HCT116 (cell line): ENCODE data around the gene SERGEF. TPM values are rescaled to one million over a fixed set of nuclear protein-coding genes. Genes with fewer than 3 reads are reported as not detected.

Source experiments
- ATAC-seq: fragments of 200-7000 bp; cut with Tn5 transposase; 2 replicates; pipeline ENCODE4 v1.9.1; 2020; ENCODE audit warnings: mild to moderate bottlenecking, moderate library complexity
- BruUV-seq: library from RNA; stranded (reverse); fragments of 400-500 nt; replicated peaks from 2 replicates; lab custom pipeline; 2021; lab: Mats Ljungman, UMichigan
- CTCF ChIA-PET: fragments of 300-600 bp; sonication (Branson Sonifier 250); formaldehyde crosslinking; loops from one replicate; lab custom pipeline; 2021; ENCODE audit warnings: antibody characterized with exemption; lab: Charles Lee
- POLR2A ChIA-PET: fragments of 300-600, 350-600 bp; sonication (Branson Sonifier 250); formaldehyde crosslinking; loops from one replicate; lab custom pipeline; 2021; ENCODE audit warnings: antibody characterized with exemption; lab: Charles Lee
- RAD21 ChIA-PET, 2 experiments: fragments of 300-600 bp; sonication (Branson Sonifier 250); formaldehyde crosslinking; loops; one replicate each; lab custom pipeline; 2023; ENCODE audit warnings: low total read pairs in 2 of 2; ENCODE audit not compliant: uncharacterized antibody in 2 of 2, unreplicated experiment in 2 of 2, low non-redundant PET in 1 of 2; lab: Charles Lee
- DNase-seq: peaks from one replicate; pipeline ENCODE4 v3.0.0-alpha.2; 2010; ENCODE audit warnings: low read depth, low spot score
- H2AFZ ChIP-seq: fragments of 200-600 bp; shearing (Covaris generic), sonication (generic); 2 replicates; pipeline ENCODE4 v1.6.1; 2017; ENCODE audit warnings: low read depth, mixed run types, mixed read lengths, antibody characterized with exemption, low read length; ENCODE audit not compliant: poor library complexity, severe bottlenecking
- H3K27ac ChIP-seq: 2 replicates; pipeline ENCODE4 v1.5.1; 2012; ENCODE audit warnings: low read depth, low read length
- H3K27me3 ChIP-seq: fragments of 200-600 bp; sonication (generic); 2 replicates; pipeline ENCODE4 v1.6.1; 2016; ENCODE audit warnings: mixed run types, low read length, mixed read lengths; ENCODE audit not compliant: insufficient read depth
- H3K36me3 ChIP-seq, 2 experiments: fragments of 200-500 bp in 1 of 2; fragments of 200-600 bp in 1 of 2; sonication (Bioruptor generic) in 1 of 2; sonication (generic) in 1 of 2; 2 replicates each; pipeline versions ENCODE4 v1.5.1 to v1.6.1; 2014 to 2016; ENCODE audit warnings: low read length in 2 of 2, inconsistent platforms in 1 of 2, mixed read lengths in 1 of 2, mixed run types in 1 of 2; ENCODE audit not compliant: insufficient read depth in 2 of 2, control insufficient read depth in 1 of 2
- H3K4me1 ChIP-seq, 2 experiments: fragments of 200-600 bp in 1 of 2; sonication (generic) in 1 of 2; 2 replicates each; pipeline versions ENCODE4 v1.5.1 to v1.6.1; 2012 to 2017; ENCODE audit warnings: low read length in 2 of 2, inconsistent platforms in 1 of 2, mild to moderate bottlenecking in 1 of 2, mixed read lengths in 1 of 2, mixed run types in 1 of 2, moderate library complexity in 1 of 2; ENCODE audit not compliant: insufficient read depth in 2 of 2, control insufficient read depth in 1 of 2
- H3K4me2 ChIP-seq: fragments of 200-600 bp; sonication (generic); 2 replicates; pipeline ENCODE4 v1.6.1; 2017; ENCODE audit warnings: mixed run types, low read length, mixed read lengths
- H3K4me3 ChIP-seq, 2 experiments: fragments of 200-600 bp in 1 of 2; sonication (generic) in 1 of 2; replicated peaks in 1 of 2; 2 replicates each; pipeline ENCODE4 v1.5.1; 2011 to 2016; ENCODE audit warnings: low read length in 2 of 2, control low read depth in 1 of 2, low read depth in 1 of 2, mild to moderate bottlenecking in 1 of 2, mixed read lengths in 1 of 2, mixed run types in 1 of 2
- H3K79me2 ChIP-seq: fragments of 200-600 bp; sonication (generic); 2 replicates; pipeline ENCODE4 v1.6.1; 2017; ENCODE audit warnings: mild to moderate bottlenecking, mixed run types, low read length, moderate library complexity, mixed read lengths; ENCODE audit not compliant: insufficient read depth
- H3K9ac ChIP-seq: fragments of 200-600 bp; sonication (generic); 2 replicates; pipeline ENCODE4 v1.6.1; 2016; ENCODE audit warnings: low read length, mixed read lengths
- H3K9me2 ChIP-seq: fragments of 200-600 bp; sonication (generic), shearing (Covaris generic); 2 replicates; pipeline ENCODE4 v1.6.1; 2017; ENCODE audit warnings: mixed run types, mild to moderate bottlenecking, moderate library complexity; ENCODE audit not compliant: insufficient read depth
- H3K9me3 ChIP-seq, 2 experiments: fragments of 200-500 bp in 1 of 2; fragments of 200-600 bp in 1 of 2; sonication (Bioruptor generic) in 1 of 2; sonication (generic) in 1 of 2; 2 replicates each; pipeline ENCODE4 v1.6.1; 2014 to 2017; ENCODE audit warnings: low read length in 2 of 2, mixed read lengths in 2 of 2, inconsistent platforms in 1 of 2, low read depth in 1 of 2, mild to moderate bottlenecking in 1 of 2, mixed run types in 1 of 2, moderate library complexity in 1 of 2; ENCODE audit not compliant: control insufficient read depth in 1 of 2, insufficient read depth in 1 of 2
- H4K20me1 ChIP-seq: fragments of 200-600 bp; sonication (generic), shearing (Covaris generic); 2 replicates; pipeline ENCODE4 v1.6.1; 2017; ENCODE audit warnings: mixed run types, mild to moderate bottlenecking, moderate library complexity; ENCODE audit not compliant: insufficient read depth
- CEBPB ChIP-seq: IDR thresholded peaks from 2 replicates; pipeline ENCODE4 v1.6.1; 2012; ENCODE audit warnings: low read depth
- CTCF ChIP-seq, 3 experiments: fragments of 200-600 bp in 1 of 3; sonication (generic) in 1 of 3; IDR thresholded peaks in 2 of 3; conservative IDR thresholded peaks in 1 of 3; 2 replicates each; pipeline ENCODE4 v1.5.1; 2012 to 2017; ENCODE audit warnings: low read depth in 2 of 3, low read length in 2 of 3, antibody characterized with exemption in 1 of 3, borderline replicate concordance in 1 of 3, control low read depth in 1 of 3, mild to moderate bottlenecking in 1 of 3, mixed read lengths in 1 of 3, mixed run types in 1 of 3, moderate library complexity in 1 of 3; ENCODE audit not compliant: insufficient read depth in 1 of 3
- EGR1 ChIP-seq: IDR thresholded peaks from 2 replicates; pipeline ENCODE4 v1.6.1; 2012; ENCODE audit warnings: low read depth
- ELF1 ChIP-seq: IDR thresholded peaks from 2 replicates; pipeline ENCODE4 v1.6.1; 2012; ENCODE audit warnings: low read depth, borderline replicate concordance
- EZH2 ChIP-seq: fragments of 200-600 bp; sonication (generic); IDR thresholded peaks from 2 replicates; pipeline ENCODE4 v1.6.1; 2017; ENCODE audit warnings: antibody characterized with exemption, mixed run types
- EZH2phosphoT487 ChIP-seq: fragments of 200-600 bp; IDR thresholded peaks from 2 replicates; pipeline ENCODE4 v1.6.1; 2018; ENCODE audit warnings: antibody characterized with exemption, borderline replicate concordance
- FOSL1 ChIP-seq: IDR thresholded peaks from 2 replicates; pipeline ENCODE4 v1.6.1; 2012; ENCODE audit warnings: low read depth
- MAX ChIP-seq: IDR thresholded peaks from 2 replicates; pipeline ENCODE4 v1.6.1; 2012
- POLR2A ChIP-seq: IDR thresholded peaks from 2 replicates; pipeline ENCODE4 v1.7.0; 2011; ENCODE audit warnings: borderline replicate concordance; ENCODE audit not compliant: insufficient read depth, insufficient read length; ENCODE audit errors: extremely low read depth
- RAD21 ChIP-seq: IDR thresholded peaks from 2 replicates; pipeline ENCODE4 v1.6.1; 2012; ENCODE audit warnings: low read depth, mild to moderate bottlenecking
- REST ChIP-seq: IDR thresholded peaks from 2 replicates; pipeline ENCODE4 v1.6.1; 2012; ENCODE audit warnings: low read depth
- SIN3A ChIP-seq: IDR thresholded peaks from 2 replicates; pipeline ENCODE4 v1.6.1; 2012; ENCODE audit warnings: low read depth
- SP1 ChIP-seq: IDR thresholded peaks from 2 replicates; pipeline ENCODE4 v1.6.1; 2012; ENCODE audit warnings: low read depth
- SRF ChIP-seq: IDR thresholded peaks from 2 replicates; pipeline ENCODE4 v1.6.1; 2012; ENCODE audit warnings: low read depth
- TCF7L2 ChIP-seq: IDR thresholded peaks from 2 replicates; pipeline ENCODE4 v1.7.0; 2011; ENCODE audit warnings: borderline replicate concordance, inconsistent platforms; ENCODE audit not compliant: insufficient read depth, insufficient read length; ENCODE audit errors: extremely low read depth
- YY1 ChIP-seq: IDR thresholded peaks from 2 replicates; pipeline ENCODE4 v1.6.1; 2011; ENCODE audit warnings: low read length, low read depth, moderate library complexity, mild to moderate bottlenecking; ENCODE audit not compliant: insufficient replicate concordance; ENCODE audit errors: extremely low read depth
- ZFX ChIP-seq: fragments of 450-650 bp; IDR thresholded peaks from 2 replicates; pipeline ENCODE4 v1.6.1; 2017
- ZNF274 ChIP-seq: fragments of 200-500 bp; sonication (Bioruptor generic); IDR thresholded peaks from 2 replicates; pipeline ENCODE4 v1.6.1; 2014; ENCODE audit warnings: mild to moderate bottlenecking, low read depth, low read length, inconsistent platforms
- intact Hi-C: fragments of 100-400 bp; cut with micrococcal nuclease; formaldehyde crosslinking; loops from 2 replicates; pipeline ENCODE4 v1.10.0; 2022
- total RNA-seq: library from RNA; stranded (reverse); gene quantifications from one replicate; pipeline ENCODE4 v1.2.1, GENCODE V29; 2021; ENCODE audit not compliant: unreplicated experiment
- TF ChIP-seq, protein P1 (sequence below): IDR thresholded peaks from 2 replicates; pipeline ENCODE4 v1.6.1; 2012
- TF ChIP-seq, protein P2 (sequence below): IDR thresholded peaks from 2 replicates; pipeline ENCODE4 v1.6.1; 2011; ENCODE audit warnings: mild to moderate bottlenecking, low read length, moderate library complexity; ENCODE audit not compliant: insufficient replicate concordance; ENCODE audit errors: extremely low read depth

The SERGEF gene
- total RNA-seq, 1 experiment from 2014 or later, result 32.8 TPM

DNA sequence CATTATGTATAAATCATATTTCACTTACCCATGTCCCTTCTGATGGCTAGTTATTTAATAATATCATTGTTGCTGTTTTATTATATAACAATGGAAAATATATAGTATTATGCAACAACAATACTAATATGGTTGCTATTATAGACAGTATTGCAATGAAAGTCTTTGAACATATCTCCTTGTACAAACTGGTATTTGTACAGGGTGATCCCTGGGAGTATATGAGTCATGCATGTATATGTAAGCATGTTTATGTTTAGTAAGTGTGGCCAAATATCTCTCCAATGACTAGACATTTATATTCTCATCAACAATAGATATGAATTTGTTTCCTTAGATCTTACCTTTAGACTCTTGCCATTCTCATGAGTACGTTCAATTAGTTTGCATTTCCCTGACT, 222.4 kb downstream of the SERGEF start:
- Histone ChIP-seq H3K9me3 (no peaks in the 10 kb centered on the region), H3K27ac (no peak overlapping the region), H3K4me1 (peaks cover 8 to 28% of the 10 kb centered on the region in 2 experiments), H3K36me3 (no peaks in the 10 kb centered on the region), H3K4me2 (no peak overlapping the region), H3K9ac (no peak overlapping the region), H3K9me2 (no peaks in the 10 kb centered on the region), H3K4me3 (no peak overlapping the region), H3K27me3 (no peaks in the 10 kb centered on the region), H4K20me1 (no peaks in the 10 kb centered on the region), H3K79me2 (no peaks in the 10 kb centered on the region)
- POLR2A ChIA-PET, result no interaction called here
- TF ChIP-seq TCF7L2, result no peak
- no peak for TF ChIP-seq EZH2
- no peak for TF ChIP-seq MAX
- TF ChIP-seq RAD21, result no peak
- TF ChIP-seq EZH2phosphoT487, result no peak
- no peak for TF ChIP-seq ZNF274
- no peak for TF ChIP-seq CEBPB
- no peak for TF ChIP-seq FOSL1
- TF ChIP-seq SIN3A, result no peak
- TF ChIP-seq SRF, result no peak
- TF ChIP-seq YY1, result no peak
- no peak for TF ChIP-seq CTCF (IDR thresholded peaks at IDR 0.05 in 2 of 3, conservative IDR thresholded peaks at IDR 0.05 in 1 of 3; ENCODE audit: borderline replicate concordance in 1 of 3, insufficient read depth in 1 of 3, low read depth in 2 of 3, low read length in 2 of 3)
- no peak for TF ChIP-seq SP1
- TF ChIP-seq POLR2A, result no peak
- no peak for TF ChIP-seq EGR1
- no peak for TF ChIP-seq REST
- TF ChIP-seq, protein P1, sequence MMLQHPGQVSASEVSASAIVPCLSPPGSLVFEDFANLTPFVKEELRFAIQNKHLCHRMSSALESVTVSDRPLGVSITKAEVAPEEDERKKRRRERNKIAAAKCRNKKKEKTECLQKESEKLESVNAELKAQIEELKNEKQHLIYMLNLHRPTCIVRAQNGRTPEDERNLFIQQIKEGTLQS, result no peak
- TF ChIP-seq ZFX, result no peak
- no peak for TF ChIP-seq ELF1
- TF ChIP-seq, protein P2, sequence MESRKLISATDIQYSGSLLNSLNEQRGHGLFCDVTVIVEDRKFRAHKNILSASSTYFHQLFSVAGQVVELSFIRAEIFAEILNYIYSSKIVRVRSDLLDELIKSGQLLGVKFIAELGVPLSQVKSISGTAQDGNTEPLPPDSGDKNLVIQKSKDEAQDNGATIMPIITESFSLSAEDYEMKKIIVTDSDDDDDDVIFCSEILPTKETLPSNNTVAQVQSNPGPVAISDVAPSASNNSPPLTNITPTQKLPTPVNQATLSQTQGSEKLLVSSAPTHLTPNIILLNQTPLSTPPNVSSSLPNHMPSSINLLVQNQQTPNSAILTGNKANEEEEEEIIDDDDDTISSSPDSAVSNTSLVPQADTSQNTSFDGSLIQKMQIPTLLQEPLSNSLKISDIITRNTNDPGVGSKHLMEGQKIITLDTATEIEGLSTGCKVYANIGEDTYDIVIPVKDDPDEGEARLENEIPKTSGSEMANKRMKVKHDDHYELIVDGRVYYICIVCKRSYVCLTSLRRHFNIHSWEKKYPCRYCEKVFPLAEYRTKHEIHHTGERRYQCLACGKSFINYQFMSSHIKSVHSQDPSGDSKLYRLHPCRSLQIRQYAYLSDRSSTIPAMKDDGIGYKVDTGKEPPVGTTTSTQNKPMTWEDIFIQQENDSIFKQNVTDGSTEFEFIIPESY, result no peak
- TF ChIP-seq, all 23 proteins: peak for 0
- no TSS peak for BruUV-seq
- DNase-seq, result no peak
- ATAC-seq, result no peak
- CTCF ChIA-PET, result no interaction called here
- H2AFZ ChIP-seq, result no peak overlapping the region
- RAD21 ChIA-PET, result no interaction called here
- intact Hi-C loops, result no loop called here
